Kidney glomerular epithelial cell (primary cell): Measurements from ENCODE around the gene SLC2A9.
"Not testable (repeated sequence)": the region's sequence is repeated elsewhere in the genome, so short reads cannot be mapped to it uniquely, and the experiment has no call there.

Source experiments
- DNase-seq: peaks from one replicate; lab custom pipeline; 2025; lab: John Stamatoyannopoulos, UW

Gene SLC2A9

GRCh38 chr4:9996319-9997110 lies 24.8 kb downstream of the SLC2A9 start:
- no peak for DNase-seq

GRCh38 chr4:9994246-9994847 lies 26.9 kb downstream of the SLC2A9 start:
- DNase-seq, result no peak

GRCh38 chr4:9989918-9990635 lies 31.2 kb downstream of the SLC2A9 start:
- no peak for DNase-seq

- no peak for DNase-seq
These were observed 32.4 kb downstream of the SLC2A9 start for GRCh38 chr4:9988933-9989332.

DNA sequence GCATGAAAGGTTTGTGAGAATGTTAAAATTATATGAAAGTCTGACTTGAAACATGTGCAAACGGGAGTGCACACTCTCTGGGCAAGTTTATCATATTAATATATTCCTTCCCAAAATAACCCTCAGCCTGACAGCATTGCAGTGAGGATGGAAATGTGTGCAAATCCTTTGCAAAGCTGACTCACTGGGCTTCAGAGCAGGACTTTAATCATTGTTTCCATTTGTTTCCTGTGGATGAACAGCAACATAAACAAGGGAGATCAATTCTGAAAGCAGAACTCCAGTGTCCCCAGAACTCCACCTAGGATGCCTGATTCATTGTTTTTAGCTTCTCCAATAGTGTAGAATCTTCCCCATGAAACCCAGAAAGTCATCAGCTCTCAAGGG lies 32.9 kb downstream of the SLC2A9 start:
- no peak for DNase-seq

- DNase-seq, result no peak
These were observed 33.4 kb downstream of the SLC2A9 start for GRCh38 chr4:9987749-9988362.

- DNase-seq, result no peak
These were observed 36.7 kb downstream of the SLC2A9 start for GRCh38 chr4:9984621-9985020.

DNA sequence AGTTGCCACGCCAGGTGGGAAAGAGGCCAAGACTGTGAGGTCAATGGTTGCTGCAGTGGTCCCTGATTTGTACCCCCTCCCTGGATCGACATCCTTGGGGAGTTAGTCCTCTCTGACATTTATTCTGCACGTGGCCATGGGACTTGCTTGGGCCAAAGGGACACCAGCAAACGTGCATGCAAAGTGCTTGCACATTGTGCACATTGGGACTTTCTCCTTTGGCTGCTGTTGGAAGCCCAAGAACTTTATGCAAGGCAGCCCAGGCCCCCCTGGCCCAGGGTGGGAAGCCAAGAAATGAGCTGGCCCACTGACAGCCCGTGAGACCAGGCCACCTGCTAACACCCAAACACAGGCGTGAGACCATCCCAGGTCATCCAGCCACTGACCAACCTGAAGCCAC lies 38.1 kb downstream of the SLC2A9 start:
- DNase-seq, result no peak

- DNase-seq, result not testable (repeated sequence)
These were observed 39.4 kb downstream of the SLC2A9 start for GRCh38 chr4:9981899-9982298.

DNA sequence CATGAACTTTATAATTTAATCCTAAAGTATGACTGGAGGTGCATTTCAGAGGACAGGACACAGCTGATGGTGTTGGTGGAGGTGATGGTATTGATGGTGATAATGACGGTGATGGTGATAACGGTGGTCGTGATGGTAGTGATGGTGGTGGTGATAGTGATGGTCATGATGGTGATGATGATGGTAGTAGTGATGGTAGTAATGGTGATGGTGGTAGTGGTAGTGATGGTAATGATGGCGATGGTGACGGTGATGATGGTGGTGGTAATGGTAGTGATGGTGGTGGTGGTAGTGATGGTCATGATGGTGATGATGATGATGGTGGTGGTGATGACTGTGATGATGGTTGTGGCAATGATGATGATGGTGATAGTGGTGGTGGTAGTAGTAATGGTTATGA lies 40.4 kb downstream of the SLC2A9 start:
- DNase-seq, result no peak

GRCh38 chr4:9979101-9979701 lies 42.1 kb downstream of the SLC2A9 start:
- no peak for DNase-seq

GRCh38 chr4:9977518-9978031 lies 43.7 kb downstream of the SLC2A9 start:
- no peak for DNase-seq

DNA sequence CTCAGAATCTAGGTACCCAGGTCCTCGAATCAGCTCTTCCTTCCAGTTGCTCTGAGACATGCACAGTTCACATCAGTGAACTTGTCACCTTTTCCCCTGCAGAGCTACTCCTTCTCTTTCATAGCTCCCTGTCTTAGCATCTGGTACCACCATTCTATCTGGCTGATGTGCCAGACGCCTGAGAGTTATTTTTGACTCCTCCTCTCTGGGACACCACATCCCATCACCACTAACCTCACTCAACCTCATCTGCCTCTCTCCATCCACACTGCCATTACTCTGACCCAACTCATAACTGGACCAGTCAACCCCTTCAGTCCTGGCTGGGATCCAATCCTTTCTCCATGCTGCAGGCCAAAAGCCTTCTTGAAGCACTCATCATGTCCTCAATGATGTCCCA lies 44.5 kb downstream of the SLC2A9 start:
- no peak for DNase-seq

DNA sequence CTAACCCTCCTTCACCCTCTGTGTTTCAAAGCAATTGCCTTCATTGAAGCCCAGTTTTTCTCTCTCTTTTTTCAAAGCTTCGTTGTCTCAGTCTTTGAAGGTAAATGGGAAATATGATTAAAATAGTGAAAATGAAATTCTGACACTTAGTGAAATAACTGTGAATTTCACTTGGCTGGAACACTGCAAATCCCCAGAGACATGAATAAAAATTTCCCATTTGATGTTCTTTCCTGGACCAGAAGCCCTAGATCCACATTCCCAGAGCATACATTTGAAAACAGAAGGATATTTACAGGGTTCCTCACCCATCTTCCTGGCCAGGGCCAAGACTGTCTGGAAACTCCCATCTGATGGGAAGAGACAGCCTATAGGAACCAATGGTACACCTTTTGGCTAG lies 45.0 kb downstream of the SLC2A9 start:
- no peak for DNase-seq

- no peak for DNase-seq
These were observed 49.6 kb downstream of the SLC2A9 start for GRCh38 chr4:9971711-9972110.

GRCh38 chr4:9970399-9971011 lies 50.8 kb downstream of the SLC2A9 start:
- DNase-seq, result no peak

- DNase-seq, result no peak
These were observed 51.5 kb downstream of the SLC2A9 start for GRCh38 chr4:9969526-9970398.

DNA sequence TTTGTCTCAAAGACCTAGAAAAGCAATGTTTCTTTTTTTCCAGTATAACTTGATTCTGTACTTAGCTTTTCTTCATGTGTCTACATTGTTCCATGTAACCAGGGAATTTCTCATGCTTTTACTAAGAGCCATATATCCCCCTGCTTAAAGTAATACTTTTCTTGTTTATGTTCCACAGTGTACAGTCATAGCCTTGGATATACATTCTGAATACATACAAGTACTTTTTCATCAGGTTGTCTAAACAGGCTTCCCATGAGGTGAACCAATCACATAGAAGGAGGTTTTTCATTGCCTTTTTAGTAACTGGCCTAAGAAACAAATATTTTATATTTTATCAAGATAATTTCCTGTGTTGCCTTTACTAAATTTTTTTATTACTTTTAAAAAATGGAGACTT lies 52.8 kb downstream of the SLC2A9 start:
- DNase-seq, result no peak

- no peak for DNase-seq
These were observed 56.4 kb downstream of the SLC2A9 start for GRCh38 chr4:9964879-9965278.

DNA sequence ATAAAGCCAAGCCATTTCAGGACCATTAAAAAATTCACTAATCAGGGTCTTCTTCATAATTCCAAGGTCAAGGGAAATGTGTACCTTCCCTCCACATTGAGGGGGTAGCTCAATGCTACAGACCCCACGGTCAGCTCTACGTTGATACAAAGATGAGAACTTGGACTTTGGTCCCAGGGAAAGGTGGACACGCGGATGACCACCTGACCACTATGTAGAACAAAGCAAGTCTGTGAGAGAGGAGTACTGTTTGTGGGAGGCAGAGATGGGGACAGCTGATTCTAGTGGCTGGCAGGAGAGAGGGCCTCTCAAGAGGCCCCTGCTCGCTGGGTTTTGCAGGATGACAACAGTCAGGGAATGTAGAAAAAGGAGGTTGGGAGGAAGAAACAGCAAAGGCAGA lies 58.0 kb downstream of the SLC2A9 start:
- DNase-seq, result no peak
